T-helper 1 cell treated with Interleukin-12 subunit alpha and Interleukin-12 subunit beta and Interleukin-4 antibody, amounts not matched to agents 30 ng/mL and 1 ng/mL, for 36 hours (primary cell): ENCODE data around the gene SLX1A. TPM values are rescaled to one million over a fixed set of nuclear protein-coding genes. Genes with fewer than 3 reads are reported as not detected.
"Not testable (repeated sequence)": the region's sequence is repeated elsewhere in the genome, so short reads cannot be mapped to it uniquely, and the experiment has no call there.

Experiments
- intact Hi-C: fragments of 100-400 bp; cut with micrococcal nuclease; formaldehyde crosslinking; loops from one replicate; pipeline ENCODE4 v1.15.1; 2024
- total RNA-seq: library from RNA; stranded (reverse); gene quantifications from 2 replicates; pipeline ENCODE4 v1.2.3, GENCODE V29; 2022

The SLX1A gene
- total RNA-seq, 1 donor from 2014 or later: 57.3 TPM

DNA sequence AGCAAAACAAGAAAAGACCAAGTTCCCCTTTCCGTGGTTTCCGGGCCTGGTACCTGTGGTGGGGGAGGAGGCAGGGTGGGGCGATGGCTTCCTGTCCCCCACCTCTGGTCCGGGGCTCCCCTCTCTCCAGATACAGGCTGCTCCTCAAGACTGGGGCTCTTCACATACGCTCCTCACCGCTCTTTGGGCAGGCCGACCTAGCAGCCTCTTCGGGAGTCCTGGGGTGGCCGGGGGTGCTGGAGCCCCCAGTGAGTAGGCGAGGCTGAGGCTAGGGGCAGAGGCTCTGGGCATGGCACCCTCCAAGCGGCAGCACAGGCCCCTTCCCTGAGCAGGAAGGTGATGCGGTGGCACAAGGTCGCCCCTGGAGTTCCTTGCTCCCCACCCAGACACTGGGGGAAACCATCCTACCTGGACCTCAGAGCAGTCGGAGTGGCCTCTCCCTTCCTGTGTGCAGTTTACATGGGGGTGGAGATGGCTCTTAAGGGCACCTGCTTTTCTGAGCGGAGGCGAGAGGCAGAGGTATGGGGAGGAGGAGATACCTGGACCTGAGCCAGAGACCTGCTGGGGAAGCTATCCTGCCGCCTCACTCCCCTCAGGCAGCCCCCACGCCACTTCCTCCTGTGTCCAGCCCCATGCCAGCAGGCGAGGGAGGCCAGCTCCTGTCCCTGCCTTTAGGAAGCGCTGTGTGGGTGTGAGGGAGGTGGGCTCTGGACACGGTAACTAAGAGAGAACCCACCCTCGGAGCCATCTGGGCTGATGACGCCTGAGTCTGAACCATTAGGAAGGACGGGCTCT, 9.4 kb upstream of the SLX1A start:
- intact Hi-C loops: no loop called here

DNA sequence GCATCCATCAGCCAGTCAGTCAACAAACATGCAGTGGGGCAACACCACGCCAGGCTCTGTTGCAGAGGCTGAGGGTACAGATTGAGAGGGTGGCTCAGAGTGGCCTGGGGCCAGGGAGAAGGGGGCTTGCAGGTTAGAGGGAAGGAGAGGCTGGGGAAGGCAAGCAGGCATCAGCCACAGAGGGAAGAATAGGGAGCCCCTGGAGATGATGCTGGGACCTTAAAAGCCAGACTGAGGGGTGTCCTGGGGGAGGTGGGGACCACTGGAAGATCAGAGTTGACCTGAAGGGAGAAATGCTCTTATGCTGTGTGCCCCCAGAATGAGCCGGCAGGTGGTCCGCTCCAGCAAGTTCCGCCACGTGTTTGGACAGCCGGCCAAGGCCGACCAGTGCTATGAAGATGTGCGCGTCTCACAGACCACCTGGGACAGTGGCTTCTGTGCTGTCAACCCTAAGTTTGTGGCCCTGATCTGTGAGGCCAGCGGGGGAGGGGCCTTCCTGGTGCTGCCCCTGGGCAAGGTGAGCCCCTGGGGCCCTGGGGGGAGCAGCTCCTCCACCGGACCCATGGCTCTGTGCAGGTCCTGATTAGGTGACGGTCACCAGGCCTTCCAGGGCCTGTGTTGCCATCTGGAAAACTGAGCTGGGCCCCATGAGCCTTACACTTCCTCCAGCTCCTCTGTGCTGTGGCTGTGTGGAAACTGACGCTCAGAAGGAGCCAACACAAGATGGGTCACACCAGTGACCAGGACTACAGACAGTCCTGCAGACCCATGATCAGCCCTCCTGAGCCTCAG, 8.6 kb upstream of the SLX1A start:
- intact Hi-C loops: no loop called here

DNA sequence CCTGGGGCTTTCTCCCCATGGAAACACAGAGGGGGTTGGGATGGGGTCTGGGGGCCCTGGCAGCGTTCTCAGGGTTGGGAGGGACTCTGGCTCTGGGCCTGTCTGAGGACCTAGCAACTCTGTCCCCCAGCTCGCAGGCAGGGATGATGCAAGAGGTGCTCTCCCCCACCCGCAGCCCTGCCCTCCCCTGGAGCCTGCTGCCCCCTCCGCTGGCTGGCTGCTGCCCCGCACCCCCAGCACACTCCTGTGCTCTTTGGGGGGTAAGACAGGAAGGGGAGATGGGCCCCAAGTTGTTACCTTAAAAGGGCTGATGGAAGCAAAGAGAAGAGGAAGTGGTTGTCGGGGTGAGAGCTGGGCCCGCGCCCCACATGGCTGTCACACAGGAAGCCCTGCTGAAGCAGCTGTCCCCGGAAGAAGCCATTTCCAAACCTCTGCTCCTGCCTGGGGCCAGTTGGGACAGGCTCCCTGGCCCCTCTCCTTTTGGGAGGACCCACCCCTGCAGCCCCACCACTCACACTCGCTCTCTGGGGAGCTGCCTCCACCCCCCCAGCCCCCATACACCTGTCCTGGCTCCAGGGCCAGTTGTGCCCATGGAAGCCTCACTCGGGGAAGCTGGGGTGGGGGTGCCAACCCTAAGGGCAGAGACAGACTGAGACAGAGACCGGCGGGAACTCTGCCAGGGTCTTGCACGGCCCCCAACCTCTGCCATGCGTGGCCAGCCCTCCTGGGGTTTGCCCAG, 7.8 kb upstream of the SLX1A start:
- intact Hi-C loops: no loop called here

DNA sequence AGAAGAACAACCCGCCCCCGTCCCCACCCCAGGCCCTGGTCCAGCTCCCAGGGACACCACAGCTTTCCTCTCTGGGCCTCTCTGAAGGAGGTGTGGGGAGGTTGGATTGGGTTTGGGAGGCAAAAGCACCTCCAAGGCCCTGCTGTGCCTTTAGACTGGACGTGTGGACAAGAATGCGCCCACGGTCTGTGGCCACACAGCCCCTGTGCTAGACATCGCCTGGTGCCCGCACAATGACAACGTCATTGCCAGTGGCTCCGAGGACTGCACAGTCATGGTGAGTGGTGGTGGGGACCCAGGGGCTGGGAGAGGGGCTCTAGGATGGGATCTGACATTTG, 7.3 kb upstream of the SLX1A start:
- intact Hi-C loops: no loop called here

DNA sequence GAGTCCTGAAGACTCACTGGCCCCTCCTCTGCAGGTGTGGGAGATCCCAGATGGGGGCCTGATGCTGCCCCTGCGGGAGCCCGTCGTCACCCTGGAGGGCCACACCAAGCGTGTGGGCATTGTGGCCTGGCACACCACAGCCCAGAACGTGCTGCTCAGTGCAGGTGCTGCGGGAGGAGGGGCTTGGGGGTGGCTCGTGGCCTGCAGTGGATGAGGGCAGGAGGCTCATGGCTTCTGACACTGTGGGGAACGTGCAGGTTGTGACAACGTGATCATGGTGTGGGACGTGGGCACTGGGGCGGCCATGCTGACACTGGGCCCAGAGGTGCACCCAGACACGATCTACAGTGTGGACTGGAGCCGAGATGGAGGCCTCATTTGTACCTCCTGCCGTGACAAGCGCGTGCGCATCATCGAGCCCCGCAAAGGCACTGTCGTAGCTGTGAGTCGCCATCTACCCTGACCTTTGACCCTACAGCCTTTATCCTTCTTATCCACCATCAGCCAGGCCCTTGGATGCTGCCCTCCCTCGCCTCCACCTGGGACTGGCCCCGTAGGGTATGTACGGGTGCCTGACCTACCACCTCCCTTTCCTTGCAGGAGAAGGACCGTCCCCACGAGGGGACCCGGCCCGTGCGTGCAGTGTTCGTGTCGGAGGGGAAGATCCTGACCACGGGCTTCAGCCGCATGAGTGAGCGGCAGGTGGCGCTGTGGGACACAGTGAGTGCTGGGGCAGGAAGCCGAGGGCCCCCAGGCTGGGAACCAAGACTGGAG, 6.7 kb upstream of the SLX1A start:
- intact Hi-C loops: no loop called here

DNA sequence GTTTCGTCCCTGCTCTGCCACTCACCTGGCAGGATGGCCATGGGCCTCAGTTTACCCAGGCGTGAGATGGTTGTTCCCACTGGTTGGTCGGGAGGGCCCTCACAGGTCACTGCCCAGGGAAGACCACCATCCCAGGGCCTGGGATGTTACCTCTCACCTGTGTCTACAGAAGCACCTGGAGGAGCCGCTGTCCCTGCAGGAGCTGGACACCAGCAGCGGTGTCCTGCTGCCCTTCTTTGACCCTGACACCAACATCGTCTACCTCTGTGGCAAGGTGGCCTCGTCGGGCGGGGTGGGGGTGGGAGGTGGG, 6.2 kb upstream of the SLX1A start:
- intact Hi-C loops: no loop called here

DNA sequence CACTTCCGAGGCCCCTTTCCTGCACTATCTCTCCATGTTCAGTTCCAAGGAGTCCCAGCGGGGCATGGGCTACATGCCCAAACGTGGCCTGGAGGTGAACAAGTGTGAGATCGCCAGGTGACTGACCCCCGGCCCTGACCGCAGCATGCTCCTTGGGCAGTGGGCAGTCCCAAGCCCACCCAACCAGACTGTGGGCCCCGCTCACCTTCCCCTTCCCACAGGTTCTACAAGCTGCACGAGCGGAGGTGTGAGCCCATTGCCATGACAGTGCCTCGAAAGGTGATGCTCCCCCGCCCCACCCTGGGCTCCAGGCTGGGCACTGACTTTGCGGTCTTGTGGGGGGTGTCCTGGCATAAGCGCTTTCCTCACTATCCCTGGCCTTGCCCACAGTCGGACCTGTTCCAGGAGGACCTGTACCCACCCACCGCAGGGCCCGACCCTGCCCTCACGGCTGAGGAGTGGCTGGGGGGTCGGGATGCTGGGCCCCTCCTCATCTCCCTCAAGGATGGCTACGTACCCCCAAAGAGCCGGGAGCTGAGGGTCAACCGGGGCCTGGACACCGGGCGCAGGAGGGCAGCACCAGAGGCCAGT, 5.6 kb upstream of the SLX1A start:
- intact Hi-C loops: no loop called here

DNA sequence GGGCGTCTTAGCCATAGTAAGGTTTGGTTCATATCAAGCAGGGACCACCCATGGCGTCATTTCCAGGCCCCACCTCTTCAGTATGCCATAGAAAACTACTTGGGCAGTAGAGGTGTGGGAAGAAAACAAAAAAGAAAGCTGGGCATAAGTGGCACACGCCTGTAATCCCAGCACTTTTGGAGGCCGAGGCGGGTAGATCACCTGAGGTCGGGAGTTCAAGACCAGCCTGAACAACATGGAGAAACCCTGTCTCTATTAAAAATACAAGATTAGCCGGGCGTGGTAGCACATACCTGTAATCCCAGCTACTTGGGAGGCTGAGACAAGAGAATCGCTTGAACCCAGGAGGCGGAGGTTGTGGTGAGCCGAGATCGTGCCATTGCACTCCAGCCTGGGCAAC, 2.5 kb upstream of the SLX1A start:
- intact Hi-C loops: not testable (repeated sequence)

DNA sequence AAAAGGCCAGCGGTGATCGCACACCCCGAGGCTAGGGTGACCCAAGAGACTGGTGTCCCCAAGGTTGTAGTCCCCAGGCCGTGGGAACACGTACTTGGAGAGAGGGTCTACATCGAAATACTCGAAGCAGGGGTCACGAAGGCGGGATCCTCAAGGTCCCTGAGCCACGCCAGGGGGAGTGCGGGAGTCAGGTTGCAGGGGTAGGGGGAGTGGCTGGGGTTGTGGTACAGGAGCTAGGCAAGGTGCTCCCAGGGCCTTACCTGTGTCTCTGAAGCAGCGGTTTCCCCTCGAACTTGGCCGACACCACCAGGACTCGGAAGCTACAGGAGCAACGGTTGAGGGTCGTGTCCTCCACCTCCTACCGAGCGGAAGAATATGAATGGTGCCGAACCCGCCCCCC, 577 bp upstream of the SLX1A start:
- intact Hi-C loops: not testable (repeated sequence)

DNA sequence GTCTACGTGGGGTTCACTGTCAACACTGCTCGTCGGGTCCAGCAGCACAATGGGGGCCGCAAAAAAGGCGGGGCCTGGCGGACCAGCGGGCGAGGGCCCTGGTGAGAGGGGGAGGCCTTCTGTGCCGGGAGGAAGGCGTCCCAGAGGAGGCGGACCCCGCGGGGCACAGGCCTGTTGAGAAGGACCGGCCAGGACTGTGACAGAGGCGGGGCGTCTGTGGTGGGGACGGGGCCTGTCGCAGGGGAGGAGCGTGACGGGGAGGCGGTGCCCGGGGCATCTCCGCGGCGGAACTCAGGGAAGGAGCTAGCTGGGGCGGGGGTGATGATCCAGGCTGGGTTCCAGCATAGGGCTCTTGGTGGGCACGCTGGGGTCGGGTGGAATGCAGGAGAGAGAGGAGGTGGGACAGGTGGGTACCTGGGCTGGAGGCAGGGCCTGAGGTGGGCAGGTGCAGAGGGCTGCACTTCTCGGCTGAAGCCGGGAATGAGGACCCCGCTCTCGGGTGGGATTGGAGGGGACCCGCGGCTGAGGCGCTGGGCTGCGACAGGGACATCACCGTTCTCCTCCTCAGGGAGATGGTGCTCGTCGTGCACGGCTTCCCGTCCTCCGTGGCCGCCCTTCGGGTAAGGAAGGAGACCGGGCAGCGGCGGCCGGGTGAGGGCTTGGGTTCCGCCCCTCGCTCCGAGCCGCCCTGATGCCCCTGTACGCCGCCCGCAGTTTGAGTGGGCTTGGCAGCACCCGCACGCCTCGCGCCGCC, 674 bp downstream of the SLX1A start:
- intact Hi-C loops: not testable (repeated sequence)

DNA sequence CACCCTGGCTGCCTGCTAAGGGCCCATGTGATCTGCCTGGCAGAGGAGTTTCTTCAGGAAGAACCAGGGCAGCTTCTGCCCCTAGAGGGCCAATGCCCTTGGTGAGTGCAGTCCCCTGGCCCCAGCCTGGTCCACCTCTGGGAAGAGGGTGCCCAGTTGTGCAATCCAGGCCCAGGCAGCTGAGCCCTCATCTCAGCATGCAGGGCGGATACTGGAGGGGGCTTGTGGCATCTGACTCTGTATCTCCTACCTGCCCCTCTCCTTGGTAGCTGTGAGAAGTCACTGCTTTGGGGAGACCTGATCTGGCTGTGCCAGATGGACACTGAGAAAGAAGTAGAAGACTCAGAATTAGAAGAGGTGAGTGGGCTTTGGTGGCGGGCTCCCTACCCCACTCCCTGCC, 3.3 kb downstream of the SLX1A start:
- intact Hi-C loops: not testable (repeated sequence)

DNA sequence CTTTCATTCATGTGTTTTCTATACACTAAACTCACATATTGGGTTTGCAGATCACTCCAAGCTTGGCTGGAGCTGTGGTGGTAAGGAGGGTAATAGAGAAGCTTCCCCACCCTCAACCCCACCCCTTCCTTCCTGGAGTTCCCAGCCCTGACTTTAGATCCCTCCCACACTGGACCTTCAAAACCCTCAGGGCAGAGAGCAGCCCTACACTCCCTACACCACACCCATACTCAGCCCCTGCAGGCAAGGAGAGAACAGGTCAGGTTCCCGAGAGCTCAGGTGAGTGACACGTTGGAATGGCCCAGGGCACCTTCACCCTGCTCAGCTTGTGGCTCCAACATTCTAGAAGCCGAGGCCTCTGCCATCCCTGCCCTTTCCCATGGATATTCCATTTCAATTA, 5.4 kb downstream of the SLX1A start, which contains the start of gene SULT1A3:
Gene SULT1A3 (plus strand): TSS at position 207 of the 400 bp plus-strand sequence. CDS start 1,474 bp downstream, outside the sequence.
- intact Hi-C loops: not testable (repeated sequence)

DNA sequence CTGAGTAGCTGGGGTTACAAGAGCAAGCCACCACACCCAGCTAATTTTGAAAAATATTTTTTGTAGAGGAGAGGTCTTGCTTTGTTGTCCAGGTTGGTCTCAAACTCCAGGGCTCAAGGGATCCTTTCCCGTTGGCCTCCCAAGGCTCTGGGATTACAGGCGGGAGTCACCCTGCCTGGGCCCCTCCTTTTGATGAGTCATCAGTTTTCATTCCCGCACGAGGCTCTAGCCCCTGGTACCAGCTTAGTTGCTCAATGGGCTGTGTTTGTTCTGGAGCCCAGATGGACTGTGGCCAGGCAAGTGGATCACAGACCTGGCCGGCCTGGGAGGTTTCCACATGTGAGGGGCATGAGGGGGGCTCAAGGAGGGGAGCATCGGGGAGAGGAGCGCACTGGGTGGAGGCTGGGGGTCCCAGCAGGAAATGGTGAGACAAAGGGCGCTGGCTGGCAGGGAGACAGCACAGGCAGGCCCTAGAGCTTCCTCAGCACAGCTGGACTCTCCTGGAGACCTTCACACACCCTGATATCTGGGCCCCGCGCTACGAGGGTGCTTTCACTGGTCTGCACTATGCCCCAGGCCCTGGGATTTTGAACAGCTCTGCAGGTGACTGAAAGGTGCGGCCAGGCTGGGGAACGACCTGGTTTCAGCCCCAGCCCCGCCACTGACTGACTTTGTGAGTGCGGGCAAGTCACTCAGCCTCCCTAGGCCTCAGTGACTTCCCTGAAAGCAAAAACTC, 6.1 kb downstream of the SLX1A start:
- intact Hi-C loops: not testable (repeated sequence)

DNA sequence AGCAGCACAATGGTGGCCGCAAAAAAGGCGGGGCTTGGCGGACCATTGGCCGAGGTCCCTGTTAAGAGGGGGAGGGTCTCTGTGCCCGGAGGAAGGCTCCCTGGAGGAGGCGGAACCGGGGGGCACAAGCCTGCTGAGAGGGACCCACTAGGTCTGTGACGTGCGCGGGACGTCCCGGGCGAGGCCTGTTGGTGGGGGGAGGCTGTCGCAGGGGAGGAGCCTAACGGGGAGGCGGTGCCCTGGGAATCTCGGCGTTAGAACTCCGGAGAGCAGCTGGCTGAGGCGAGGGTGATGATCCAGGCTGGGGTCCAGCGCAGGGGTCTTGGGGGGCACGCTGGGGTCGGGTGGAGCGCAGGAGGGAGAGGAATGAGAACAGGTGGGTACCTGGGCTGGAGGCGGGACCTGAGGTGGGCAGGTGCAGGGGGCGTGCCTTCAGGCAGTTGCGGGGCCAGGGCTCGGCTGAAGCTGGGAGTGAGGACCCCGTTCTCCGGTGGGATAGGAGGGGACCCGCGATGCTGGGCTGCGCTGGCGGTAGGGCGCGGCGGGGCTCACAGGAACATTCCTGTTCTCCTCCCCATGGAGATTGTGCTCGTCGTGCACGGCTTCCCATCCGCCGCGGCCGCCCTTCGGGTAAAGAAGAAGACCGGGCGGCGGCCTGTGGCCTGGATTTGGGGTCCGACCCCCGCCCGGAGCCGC, 12.0 kb downstream of the SLX1A start:
- intact Hi-C loops: not testable (repeated sequence)

DNA sequence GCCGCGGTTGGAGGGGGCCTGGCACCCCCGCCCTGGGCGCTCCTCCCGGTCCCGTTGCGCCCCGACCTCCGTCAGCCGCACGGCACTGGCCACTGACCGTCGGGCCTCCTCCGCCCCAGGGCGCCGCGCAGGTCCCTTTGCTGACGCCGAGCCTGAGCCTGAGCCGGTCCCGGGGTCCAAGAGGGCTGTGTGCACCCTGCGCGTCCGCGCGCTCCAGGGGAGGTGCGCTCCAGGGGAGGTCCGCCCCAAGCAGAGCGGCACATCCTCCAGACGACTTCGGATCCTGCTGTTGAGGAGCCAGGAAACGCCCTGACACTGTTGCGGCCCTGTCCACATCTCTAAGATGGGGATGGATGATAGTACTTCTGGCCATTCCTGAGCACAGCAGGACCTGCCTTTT, 12.6 kb downstream of the SLX1A start:
- intact Hi-C loops: not testable (repeated sequence)

DNA sequence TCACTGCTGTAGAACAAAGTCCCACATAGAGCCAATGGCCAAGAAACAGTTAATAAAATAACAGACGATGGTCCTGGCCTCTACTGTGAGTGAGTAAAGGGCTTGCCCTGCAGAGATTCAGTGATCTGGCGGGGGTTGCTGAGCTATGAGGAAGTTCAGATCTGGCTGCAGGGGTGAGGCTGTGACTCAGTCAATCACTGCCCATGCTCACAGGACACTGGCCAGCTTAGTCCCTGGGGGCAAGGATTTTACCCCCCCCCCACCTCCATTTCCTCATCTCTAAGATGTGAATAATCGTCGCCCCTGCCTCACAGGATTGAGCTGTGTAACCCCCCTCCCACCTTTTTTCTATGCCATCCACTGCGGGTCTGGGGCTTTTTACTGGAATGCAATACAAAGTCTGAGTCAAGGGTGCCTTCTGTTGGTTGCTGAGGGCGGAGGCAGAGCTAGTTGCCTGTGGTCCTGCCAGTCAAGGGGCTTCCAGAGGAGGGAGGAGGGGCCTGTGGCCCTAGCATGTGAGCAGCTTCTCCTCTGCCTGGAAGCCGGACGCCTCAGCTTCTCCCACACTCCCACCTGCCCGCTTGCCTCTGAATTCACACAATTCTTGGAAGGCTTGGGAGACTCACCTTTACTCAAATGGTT, 13.5 kb downstream of the SLX1A start:
- intact Hi-C loops: not testable (repeated sequence)

DNA sequence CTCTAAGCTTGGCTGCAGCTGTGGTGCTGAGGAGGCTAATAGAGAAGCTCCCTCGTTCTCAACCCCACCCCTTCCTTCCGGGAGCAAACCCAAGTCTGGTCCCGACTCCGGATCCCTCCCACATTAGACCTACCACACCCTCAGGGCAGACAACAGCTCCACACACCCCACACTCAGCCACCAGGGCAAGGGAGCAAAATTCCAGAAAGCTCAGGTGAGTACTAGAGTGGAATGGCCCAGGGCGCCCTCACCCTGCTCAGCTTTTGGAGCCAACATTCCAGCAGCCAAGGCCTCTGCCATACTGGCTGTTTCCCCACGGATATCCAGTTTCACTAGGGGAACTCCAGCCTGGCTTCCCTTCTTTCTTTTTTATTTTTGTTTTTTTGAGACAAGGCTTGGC, 15.4 kb downstream of the SLX1A start:
- intact Hi-C loops: not testable (repeated sequence)

DNA sequence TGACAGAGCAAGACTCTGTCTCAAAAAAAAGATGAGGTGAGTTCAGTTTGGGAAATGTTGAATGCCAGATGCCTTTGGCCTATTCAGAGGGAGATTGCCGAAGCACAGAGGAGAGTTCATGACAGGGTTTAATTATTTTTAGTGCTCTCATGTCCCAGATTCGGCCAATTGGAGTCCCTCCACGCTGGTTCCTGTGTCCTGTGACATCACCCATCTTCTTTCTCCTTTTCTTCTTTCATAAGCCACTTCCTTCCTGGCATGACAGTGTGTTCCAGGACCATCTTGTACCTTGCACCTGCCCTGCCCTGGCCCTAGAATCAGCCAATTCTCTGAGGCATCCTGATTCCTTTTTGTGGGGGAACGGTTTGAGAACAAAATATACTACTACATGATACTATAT, 17.7 kb downstream of the SLX1A start:
- intact Hi-C loops: not testable (repeated sequence)
